ENCODE measurements around the gene EEF2. TPM values are rescaled to one million over a fixed set of nuclear protein-coding genes. Genes with fewer than 3 reads are reported as not detected.

Gene EEF2
- total RNA-seq, 1 donor from 2014 or later = 1,702 TPM

- Histone ChIP-seq H3K9me3 (no peaks in the 10 kb centered on the region), H3K27me3 (no peaks in the 10 kb centered on the region), H3K4me3 (no peak overlapping the region), H3K4me1 (no peaks in the 10 kb centered on the region), H3K36me3 (no peaks in the 10 kb centered on the region), H3K27ac (no peak overlapping the region)
- TF ChIP-seq CTCF (IDR thresholded peaks at IDR 0.05) (no peak), POLR2AphosphoS5 (IDR thresholded peaks at IDR 0.05; ENCODE audit: insufficient read depth in 1 of 2, low read depth in 1 of 2) (no peak), POLR2A (IDR thresholded peaks at IDR 0.05) (no peak)
- intact Hi-C loops (cut with DNase I) = no loop called here
- DNase-seq (ENCODE audit: extremely low spot score in 2 of 2) = no peak
Measured at GRCh38 chr19:3995607-3996006, 10.3 kb upstream of the EEF2 start.

GRCh38 chr19:3990815-3991117 is 5.5 kb upstream of the EEF2 start:
- Histone ChIP-seq H3K9me3 (no peaks in the 10 kb centered on the region), H3K27me3 (no peaks in the 10 kb centered on the region), H3K27ac (no peak overlapping the region), H3K36me3 (no peaks in the 10 kb centered on the region), H3K4me3 (no peak overlapping the region), H3K4me1 (peaks cover 26% of the 10 kb centered on the region)
- TF ChIP-seq POLR2A (IDR thresholded peaks at IDR 0.05) (no peak), POLR2AphosphoS5 (IDR thresholded peaks at IDR 0.05; ENCODE audit: insufficient read depth in 1 of 2, low read depth in 1 of 2) (no peak), CTCF (IDR thresholded peaks at IDR 0.05) (no peak)
- intact Hi-C loops (cut with DNase I) = no loop called here
- DNase-seq (ENCODE audit: extremely low spot score in 2 of 2) = no peak

DNA sequence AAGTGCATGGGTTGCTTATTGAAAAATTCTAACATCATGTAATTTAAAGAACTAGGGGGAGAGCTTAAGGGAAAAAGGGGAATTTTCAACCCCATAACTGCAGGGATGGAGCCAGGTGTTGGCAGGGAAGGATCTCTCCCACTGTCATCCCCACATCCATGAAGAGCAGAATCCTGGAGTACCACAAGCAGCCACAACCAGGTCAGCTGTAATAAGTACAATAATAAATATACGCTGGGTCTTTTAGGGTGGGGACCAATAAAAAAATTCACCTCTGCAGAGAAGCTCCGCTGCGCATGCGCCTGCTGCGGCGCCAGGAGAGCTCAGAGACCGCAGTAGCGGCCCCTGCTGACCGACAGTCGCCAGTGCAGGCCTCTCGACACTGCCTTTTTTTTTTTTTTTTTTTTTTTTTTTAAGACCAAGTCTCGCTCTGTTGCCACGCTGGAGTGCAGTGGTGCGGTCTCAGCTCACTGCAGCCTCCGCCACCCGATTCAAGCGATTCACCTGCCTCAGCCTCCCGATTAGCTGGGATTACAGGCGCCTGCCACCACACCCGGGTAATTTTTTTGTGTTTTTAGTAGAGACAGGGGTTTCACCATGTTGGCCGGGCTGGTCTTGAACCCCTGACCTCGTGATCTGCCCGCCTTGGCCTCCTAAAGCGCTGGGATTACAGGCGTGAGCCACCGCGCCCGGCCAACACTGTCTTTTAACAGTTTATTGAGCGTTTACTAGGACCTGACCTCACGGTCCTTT is 2.5 kb upstream of the EEF2 start:
- peak overlapping the region in 1 of 2 donors; percentile 16 for H3K4me3 ChIP-seq
- H3K27ac ChIP-seq = no peak overlapping the region
- H3K36me3 ChIP-seq = peaks cover 0 to 16% of the 10 kb centered on the region in 2 donors
- no peaks in the 10 kb centered on the region for H3K9me3 ChIP-seq
- peaks cover 48% of the 10 kb centered on the region for H3K4me1 ChIP-seq
- DNase-seq (ENCODE audit: extremely low spot score in 2 of 2) = no peak
- peak; percentile 73 to 89 (median 83) for TF ChIP-seq CTCF (IDR thresholded peaks at IDR 0.05)
- TF ChIP-seq POLR2A (IDR thresholded peaks at IDR 0.05) = no peak
- TF ChIP-seq POLR2AphosphoS5 (IDR thresholded peaks at IDR 0.05; ENCODE audit: insufficient read depth in 1 of 2, low read depth in 1 of 2) = peak; percentile 31 to 84
- intact Hi-C loops (cut with DNase I) = loop anchor here (5.0 to 10.0 kb wide), 2 partner anchors 80 to 217 kb away; partner anchors contain the start of gene ZBTB7A
- H3K27me3 ChIP-seq = no peaks in the 10 kb centered on the region

DNA sequence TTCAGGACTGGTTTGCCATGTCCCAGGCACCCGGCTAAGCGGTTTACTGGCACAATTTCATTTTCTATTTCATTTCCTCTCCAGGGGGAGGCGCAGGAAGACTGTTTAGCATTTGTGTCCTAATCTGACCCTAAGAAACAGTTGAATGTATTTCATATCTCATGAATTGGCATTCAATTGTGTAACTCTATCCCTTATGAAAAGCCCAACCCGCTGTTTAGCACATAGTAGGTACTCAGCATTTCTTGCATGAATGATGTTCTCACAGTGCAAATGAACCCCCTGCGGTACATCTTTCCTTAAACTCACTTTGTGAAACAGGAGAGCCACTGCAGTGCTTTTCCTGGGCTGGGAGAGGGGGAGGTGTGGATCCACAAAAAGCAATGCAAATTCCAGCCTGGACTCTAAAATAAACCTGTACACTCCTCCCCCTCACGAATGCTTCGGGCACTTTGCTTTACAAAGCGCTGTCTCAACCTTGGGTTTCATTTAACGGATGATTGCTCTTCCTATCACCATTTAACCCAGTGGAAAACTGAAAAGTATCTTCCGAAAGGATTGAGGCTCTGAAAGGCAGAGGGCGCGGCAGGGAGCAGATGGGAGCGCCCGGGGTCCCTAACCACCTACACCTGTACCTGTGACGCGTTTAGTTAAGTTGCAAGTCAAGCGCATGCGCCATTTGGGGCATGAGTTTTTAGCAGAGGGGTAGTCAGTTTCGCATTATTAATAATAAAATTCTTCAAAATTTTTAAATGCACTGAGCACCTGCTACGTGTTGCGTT is 1.2 kb upstream of the EEF2 start:
- peaks cover 1 to 30% of the 10 kb centered on the region in 2 donors for H3K36me3 ChIP-seq
- intact Hi-C loops (cut with DNase I) = loop anchor here (5.0 to 10.0 kb wide), 2 partner anchors 81 to 218 kb away; partner anchors contain the start of gene ZBTB7A
- H3K4me3 ChIP-seq = peak overlapping the region; percentile 79 to 100
- TF ChIP-seq POLR2A (IDR thresholded peaks at IDR 0.05) = no peak
- peak in 1 of 2 donors; percentile 57 for TF ChIP-seq POLR2AphosphoS5 (IDR thresholded peaks at IDR 0.05; ENCODE audit: insufficient read depth in 1 of 2, low read depth in 1 of 2)
- peak; percentile 37 to 73 (median 47) for TF ChIP-seq CTCF (IDR thresholded peaks at IDR 0.05)
- H3K9me3 ChIP-seq = no peaks in the 10 kb centered on the region
- no peak for DNase-seq (ENCODE audit: extremely low spot score in 2 of 2)
- H3K27ac ChIP-seq = peak overlapping the region; percentile 92
- H3K27me3 ChIP-seq = no peaks in the 10 kb centered on the region
- H3K4me1 ChIP-seq = peaks cover 49% of the 10 kb centered on the region

Data from vagina (tissue), 2 donors.